Measurements from ENCODE around the gene FUT8.

FUT8 gene

DNA sequence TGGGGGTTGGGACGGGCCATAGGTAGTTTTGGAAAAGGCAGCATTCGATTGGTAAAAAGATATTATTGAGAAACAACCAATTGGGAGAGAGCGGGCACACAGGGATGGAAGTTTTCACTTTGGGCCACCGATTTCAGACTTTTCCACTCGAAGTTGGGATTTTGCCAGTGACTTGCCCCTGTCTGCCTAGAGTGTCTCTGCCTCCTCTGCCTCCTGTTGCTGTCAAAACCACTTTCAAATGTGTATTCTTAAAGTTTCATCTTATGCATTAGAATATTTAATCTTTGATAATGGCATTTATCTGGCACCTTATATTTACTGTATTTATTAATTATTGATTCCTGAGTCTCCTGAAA lies 182.3 kb downstream of the FUT8 start:
- H3K27ac ChIP-seq, result no peak overlapping the region
- no peak for TF ChIP-seq CTCF (conservative IDR thresholded peaks at IDR 0.05; ENCODE audit: low read depth)
- no peak for DNase-seq (ENCODE audit: low spot score)
- ChIA-PET CTCF (no interaction called here), POLR2A (ENCODE audit: low non-redundant PET) (no interaction called here)

- no peak for TF ChIP-seq CTCF (conservative IDR thresholded peaks at IDR 0.05; ENCODE audit: low read depth)
- POLR2A ChIA-PET (ENCODE audit: low non-redundant PET), result no interaction called here
- no peak overlapping the region for H3K27ac ChIP-seq
- no peak for DNase-seq (ENCODE audit: low spot score)
- CTCF ChIA-PET, result no interaction called here
Measured at GRCh38 chr14:65599375-65599774, 186.8 kb downstream of the FUT8 start.

DNA sequence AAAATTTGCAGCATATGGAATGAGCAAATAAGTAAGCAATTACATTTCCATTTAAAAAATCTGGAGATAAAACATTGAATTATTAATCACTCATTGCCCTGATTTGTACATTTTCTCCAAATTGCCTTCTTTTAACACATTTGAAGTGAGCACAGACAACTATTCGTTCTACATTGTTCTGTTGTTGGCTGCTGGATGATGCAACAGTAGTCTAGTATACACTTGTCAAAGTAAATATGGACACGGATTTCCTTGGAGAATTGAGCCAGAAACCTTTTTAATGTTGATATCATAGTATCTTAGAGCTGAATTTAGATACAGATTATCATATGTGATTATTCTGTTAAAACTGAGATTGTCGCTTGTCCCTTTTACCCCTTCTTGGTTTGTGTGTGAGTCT lies 188.2 kb downstream of the FUT8 start:
- POLR2A ChIA-PET (ENCODE audit: low non-redundant PET), result no interaction called here
- DNase-seq (ENCODE audit: low spot score), result no peak
- TF ChIP-seq CTCF (conservative IDR thresholded peaks at IDR 0.05; ENCODE audit: low read depth), result no peak
- CTCF ChIA-PET, result interaction anchor here (0.6 kb wide), 3 partner anchors 31 to 1722 kb away, joined by 3 to 5 read pairs (median 3); no protein-coding TSS in a partner anchor
- H3K27ac ChIP-seq, result no peak overlapping the region

DNA sequence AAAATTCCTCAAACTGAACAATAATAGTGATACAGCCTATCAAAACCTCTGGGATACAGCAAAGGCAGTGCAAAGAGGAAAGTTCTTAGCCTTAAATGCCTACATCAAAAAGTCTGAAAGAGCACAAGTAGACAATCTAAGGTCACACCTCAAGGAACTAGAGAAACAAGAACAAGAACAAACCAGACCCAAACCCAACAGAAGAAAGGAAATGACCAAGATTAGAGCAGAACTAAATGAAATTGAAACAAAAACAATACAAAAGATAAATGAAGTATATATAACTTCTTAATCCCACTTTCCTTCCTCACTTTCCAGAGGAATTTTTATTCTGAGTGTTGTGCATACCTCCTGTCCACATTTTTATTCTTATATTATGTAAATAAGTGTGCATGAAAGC lies 192.0 kb downstream of the FUT8 start:
- ChIA-PET CTCF (no interaction called here), POLR2A (ENCODE audit: low non-redundant PET) (no interaction called here)

GRCh38 chr14:65604936-65605335 lies 192.4 kb downstream of the FUT8 start:
- POLR2A ChIA-PET (ENCODE audit: low non-redundant PET), result no interaction called here
- CTCF ChIA-PET, result no interaction called here
- TF ChIP-seq CTCF (conservative IDR thresholded peaks at IDR 0.05; ENCODE audit: low read depth), result 0 out of 2 replicates have a peak, but pooled peaks have one; percentile 13
- H3K27ac ChIP-seq, result no peak overlapping the region
- DNase-seq (ENCODE audit: low spot score), result no peak

More for the DNA sequence above, 192.0 kb downstream of the FUT8 start:
- DNase-seq (ENCODE audit: low spot score), result no peak
- no peak overlapping the region for H3K27ac ChIP-seq
- no peak for TF ChIP-seq CTCF (conservative IDR thresholded peaks at IDR 0.05; ENCODE audit: low read depth)

DNA sequence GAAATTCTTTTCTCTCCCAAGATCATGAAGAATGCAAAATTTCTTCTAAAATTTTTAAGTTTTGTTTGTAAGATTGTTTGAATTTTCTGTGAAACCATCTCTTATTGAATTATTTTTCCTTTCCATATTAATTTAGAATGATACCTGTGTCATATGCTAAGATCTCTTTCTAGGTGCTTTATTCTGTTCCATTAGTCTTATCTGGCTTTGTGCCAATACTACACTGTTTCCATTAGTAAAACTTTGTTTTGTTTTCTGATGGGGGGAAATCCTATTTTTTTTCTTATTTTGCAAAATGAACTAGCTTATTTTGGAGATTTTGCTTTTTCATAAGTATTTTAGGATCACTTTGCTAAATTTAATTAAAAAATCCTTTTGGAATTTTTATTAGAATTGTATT lies 193.9 kb downstream of the FUT8 start:
- H3K27ac ChIP-seq, result no peak overlapping the region
- DNase-seq (ENCODE audit: low spot score), result no peak
- CTCF ChIA-PET, result interaction anchor here (0.7 kb wide), 2 partner anchors 191 to 196 kb away, joined by 3 to 4 read pairs; no protein-coding TSS in a partner anchor
- no peak for TF ChIP-seq CTCF (conservative IDR thresholded peaks at IDR 0.05; ENCODE audit: low read depth)
- POLR2A ChIA-PET (ENCODE audit: low non-redundant PET), result no interaction called here

Data from RWPE1 (cell line).